Skin of body (tissue), 2 donors: ENCODE data around the gene GPR37L1. TPM values are rescaled to one million over a fixed set of nuclear protein-coding genes. Genes with fewer than 3 reads are reported as not detected.

ENCODE experiments used
- DNase-seq: peaks from one replicate; lab custom pipeline; 2025; lab: John Stamatoyannopoulos, UW
- total RNA-seq: library from RNA; depleted of rRNA; stranded (reverse); fragments of >200 nt; gene quantifications from one replicate; pipeline ENCODE4 v1.2.3, GENCODE V29; 2014

GPR37L1 gene
- total RNA-seq, 1 donor from 2014 or later: not detected

- no peak for DNase-seq
These were observed 31.5 kb downstream of the GPR37L1 start for GRCh38 chr1:202154148-202154765.

DNA sequence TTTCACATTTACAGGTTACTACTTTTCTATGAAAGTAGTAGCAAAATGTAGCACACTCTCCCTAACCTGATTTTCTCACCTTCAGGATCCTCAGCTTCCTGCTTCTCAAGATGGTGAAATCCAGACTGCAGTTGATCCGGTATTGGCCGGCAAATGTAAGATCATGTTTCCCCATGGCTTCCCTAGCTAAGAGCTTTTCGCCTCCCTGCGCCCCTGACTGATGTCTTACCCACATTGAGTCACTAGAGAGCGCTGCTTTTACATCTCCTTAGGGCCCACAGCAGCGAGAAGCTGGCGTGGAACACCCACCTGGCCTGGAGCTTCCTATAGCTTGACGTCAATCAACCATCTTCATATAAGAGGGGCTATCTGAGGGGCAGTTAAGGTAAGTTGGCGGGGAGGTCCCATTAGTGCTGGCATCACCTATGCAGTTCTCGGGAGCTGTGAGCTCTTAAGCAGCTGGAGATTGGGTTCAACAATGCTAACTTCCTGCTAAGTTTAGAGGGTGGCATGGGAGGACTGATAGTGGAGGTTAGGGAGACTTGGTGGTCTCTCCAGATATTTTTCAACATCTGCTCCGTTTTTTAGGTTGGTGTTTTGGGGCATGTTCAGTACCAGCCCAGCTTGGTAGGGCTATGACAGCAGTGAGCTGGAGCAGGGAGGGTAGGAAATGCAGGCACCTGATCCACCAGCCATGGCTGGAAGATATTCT lies 32.2 kb downstream of the GPR37L1 start:
- DNase-seq: no peak

DNA sequence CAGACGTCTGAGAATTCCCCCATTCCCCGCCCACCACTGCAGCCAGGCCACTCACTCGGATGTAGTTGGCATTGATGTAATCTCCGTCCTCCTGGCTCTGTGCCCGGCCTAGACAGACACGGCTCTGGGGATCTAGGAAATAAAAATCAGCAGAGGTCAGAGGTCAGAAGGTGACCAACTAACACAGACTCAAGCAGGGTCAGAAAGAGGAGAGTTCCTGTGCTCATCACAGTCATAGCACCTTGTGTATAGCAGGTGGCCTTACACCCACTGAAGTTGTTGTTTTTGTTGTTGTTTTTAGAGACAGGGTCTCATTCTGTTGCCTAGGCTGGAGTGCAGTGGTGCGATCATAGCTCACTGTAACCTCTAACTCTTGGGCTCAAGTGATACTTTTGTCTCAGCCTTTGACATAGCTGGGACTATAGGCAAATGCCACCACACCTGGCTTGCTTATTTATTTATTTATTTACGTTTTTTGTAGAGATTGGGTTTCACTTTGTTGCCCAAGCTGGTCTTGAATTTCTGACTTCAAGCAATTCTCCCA lies 32.8 kb downstream of the GPR37L1 start:
- no peak for DNase-seq

DNA sequence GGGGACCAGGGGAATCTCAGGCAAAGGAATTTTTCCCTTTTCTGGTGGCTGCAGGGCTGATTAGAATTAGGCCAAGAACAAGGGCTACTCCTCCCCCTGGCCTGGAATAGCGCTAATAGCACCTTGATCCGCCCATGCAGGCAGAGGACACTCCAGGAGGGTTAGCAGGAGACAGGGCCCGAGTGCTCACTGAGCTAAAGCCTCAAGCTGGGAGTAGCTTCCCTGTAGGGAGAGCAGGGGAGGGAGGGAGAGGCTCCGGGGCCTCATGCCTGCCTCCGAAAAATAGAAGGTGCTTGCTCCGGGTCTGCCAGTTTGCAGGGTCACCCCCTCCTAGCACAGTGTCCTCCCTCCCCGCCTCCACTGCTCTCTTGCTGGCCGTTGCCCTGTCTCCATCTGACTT lies 33.9 kb downstream of the GPR37L1 start:
- no peak for DNase-seq

- DNase-seq: no peak
These were observed 35.2 kb downstream of the GPR37L1 start for GRCh38 chr1:202157945-202158344.

DNA sequence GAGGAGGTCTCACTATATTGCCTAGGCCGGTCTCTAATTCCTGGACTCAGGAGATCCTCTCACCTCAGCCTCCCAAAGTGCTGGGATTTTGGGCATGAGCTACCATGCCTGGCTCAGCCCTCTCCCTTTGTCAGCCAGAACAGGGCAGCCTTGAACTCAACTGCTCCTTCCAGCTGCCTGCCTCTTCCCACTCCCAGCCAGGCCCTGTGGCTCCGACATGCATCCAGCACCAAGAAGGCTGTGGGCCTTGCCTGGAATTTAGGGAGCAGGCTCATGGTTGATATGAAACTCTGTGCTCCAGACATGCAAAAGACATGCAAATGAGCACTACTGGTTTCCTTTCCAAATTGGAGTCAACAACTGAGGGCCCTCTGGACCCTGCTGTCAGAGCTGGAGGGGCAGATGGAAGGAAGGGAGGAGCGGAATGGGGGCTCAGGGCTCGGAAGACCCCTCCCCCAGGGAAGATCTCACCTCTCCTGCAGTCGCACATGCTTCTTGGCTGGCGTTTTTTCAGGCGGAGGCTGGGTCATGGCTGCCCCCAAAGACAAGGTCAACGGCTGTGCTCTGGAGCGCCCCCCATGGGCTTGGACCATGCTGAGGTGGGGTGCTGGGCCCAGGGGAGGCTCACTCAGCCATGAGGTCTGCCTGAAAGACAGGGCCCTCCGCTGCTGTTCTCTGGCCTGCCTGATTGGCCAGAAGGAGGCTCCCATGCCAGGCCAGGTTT lies 36.3 kb downstream of the GPR37L1 start:
- DNase-seq: no peak

- DNase-seq: no peak
These were observed 37.0 kb downstream of the GPR37L1 start for GRCh38 chr1:202159534-202160371.

DNA sequence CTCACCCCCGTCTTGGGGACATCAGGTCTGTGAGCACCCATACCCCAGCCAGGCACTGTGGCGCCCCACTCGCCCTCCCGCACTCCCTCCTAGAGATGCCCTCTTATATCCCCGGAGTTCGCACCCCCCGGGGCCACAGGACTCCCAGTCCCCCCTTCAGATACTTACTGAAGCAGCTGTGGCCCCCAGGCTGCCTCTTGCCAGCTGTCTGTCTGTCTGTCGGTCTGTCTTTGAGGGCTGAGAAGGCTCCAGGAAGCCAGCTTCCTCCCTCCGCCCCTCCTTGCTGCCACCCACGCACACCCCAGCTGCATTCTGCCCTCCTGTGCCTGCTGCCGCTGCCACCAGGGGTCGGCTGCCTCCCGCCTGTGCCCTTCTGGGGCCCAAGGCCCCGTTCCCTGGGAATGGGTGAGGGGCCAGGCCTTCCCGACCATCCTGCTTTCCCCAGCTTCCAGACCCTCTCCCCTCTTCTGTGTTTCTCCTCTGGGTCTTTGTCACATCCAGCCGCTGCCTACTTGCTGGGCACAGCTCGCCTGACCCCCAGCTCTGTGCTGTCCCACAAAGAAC lies 37.7 kb downstream of the GPR37L1 start, which contains the start of gene PTPN7:
TSS of gene PTPN7 (minus strand) at position 226 of the 564 bp plus-strand sequence. CDS start 1,200 bp downstream, outside the sequence.
- DNase-seq: no peak

GRCh38 chr1:202161151-202162046 lies 38.7 kb downstream of the GPR37L1 start:
- DNase-seq: no peak

GRCh38 chr1:202162047-202162417 lies 39.3 kb downstream of the GPR37L1 start:
- no peak for DNase-seq

- DNase-seq: no peak
These were observed 39.9 kb downstream of the GPR37L1 start for GRCh38 chr1:202162418-202163280.

DNA sequence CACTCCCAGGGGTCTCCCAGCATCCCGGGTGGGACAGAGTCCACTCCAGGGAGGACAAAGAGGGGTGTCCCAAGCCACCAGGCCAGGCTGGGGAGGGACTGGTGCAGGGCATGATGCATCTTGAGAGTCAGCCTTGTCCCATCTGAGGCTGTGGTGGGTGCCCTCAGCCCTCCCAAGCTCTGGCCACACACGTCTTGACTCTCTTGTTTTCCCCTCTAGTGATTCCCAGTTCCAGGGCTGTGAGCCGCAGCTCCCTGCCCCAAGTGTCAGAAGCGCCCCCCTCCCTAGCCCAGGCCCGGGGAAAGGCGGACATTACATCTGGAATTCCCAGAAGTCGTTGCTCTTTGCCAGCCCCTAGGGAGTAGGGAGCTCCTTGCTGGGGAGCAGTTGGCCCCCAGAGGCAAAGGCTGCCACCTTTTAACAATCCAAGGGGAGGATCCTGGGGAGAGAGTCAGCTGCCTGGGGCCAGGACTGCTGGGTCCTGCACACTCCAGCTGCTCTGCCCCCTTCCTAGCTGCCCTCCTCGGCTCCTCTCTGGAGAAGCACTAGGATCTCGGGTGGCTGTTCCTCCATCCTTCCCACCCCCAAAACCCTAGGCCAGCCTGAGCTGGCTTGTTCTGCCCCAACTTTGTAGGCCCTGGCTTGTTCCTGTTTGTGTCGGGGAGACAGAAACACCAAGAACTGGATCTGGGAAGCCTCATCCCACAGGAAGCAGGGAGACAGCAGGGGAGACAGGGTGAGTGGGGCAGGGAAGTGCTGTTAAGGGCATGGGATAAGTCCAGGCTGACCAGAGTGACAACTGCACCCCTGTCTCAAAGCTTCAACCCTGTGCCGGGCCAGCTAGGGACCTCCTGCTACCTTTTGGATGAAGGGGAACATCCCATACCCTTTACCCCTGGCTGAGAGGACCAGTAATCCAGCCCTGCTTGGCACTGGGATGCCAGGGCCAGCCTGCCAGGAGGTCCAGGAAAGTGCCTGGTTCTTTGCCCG lies 40.9 kb downstream of the GPR37L1 start:
- no peak for DNase-seq

- DNase-seq: no peak
These were observed 41.7 kb downstream of the GPR37L1 start for GRCh38 chr1:202164271-202165037.

DNA sequence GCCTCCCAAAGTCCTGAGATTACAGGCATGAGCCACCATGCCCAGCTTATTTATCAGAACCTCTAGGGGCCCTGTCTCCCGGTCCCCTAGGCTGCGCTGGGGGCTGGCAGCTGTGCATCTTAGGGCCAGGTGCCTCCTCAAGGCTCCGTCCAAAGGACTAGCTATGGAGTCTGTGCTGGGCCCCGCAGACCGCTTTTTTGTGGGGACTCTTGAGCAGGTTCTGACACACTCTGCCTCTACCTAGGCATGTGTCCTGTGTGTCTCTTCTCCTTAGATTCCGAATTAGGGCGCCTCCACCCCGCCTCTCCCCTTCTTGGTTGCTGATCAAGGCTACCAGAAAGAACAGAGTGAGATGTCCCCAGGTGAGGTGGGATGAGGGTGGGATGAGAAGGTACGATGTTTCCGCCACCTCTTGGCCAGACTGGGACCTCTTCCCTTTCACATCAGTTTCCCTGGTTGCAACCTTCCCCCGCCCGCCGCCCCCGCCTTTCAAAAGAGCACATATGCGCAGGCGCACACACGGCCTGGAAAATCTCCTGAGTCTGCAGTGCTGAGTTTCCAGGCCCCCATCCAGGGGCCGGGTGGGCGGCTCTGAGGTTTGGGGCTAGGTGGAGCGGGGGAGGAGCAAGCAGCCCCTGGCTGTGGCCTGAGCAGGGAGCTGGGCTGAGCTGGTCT lies 42.7 kb downstream of the GPR37L1 start:
- DNase-seq: no peak

DNA sequence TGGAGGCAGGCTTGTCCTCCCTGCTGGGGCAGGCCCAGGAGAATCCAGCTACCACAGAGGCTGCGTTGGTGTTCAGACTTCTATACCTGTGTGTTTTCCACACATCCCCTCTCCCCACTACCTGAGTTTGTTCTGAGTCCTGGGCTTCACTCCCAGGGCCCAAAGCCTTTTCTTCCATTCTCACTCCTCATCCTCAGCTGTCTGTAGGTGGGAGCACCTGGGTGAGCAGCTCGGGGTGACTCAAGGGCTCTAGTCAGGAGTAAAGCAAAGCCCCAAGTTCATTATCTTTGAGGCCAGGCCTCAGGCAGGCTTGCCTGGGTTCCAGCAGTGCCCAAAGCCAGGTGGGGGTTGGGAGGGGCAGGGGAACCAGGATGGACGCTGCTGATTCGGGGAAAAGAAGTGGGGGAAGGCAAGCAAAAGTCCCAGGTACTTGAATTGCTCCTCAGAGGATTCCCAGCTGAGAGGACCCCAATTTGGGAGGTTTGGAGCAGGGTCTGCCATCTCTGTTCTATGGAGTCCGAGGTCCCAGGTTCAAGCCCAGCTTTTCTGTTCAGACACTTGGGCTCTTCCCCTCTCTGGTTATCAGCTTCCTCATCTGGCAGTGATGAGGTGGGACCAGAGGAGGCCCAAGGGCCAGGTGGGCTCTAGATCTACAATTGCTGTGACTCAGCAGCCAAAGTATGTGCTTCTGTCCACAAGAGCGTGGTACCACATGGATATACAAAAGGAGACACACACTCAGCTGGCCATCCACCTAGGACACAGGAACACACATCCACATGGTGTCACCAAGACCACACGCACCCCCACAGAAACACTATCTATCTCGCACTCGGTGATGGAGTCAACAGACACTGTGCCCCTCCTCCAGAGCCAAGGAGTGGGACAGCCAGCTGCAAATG lies 43.5 kb downstream of the GPR37L1 start:
- DNase-seq: no peak
